Measurements from ENCODE around the gene EML1.
"Not testable (repeated sequence)": the region's sequence is repeated elsewhere in the genome, so short reads cannot be mapped to it uniquely, and the experiment has no call there.

The EML1 gene

DNA sequence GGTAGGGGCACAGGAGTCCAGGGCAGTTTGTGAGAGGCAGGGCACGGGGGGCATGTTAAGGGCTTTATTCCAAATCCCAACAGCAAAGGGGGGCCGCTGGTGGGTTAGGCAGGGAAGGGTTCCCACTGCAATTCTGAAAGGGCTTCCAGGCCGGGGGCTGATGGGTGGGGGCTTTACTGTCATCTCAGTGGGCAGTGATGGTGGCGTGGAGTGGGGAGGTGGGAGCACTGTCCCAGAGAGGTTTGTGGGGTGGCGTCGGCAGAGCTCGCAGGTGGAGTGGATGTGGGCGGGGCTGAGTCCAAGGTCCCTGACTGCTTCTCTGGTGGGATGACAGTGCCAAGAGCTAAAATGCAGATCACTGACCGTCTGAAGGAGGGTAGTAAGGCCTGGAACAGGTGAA, 150.4 kb downstream of the EML1 start:
- DNase-seq: no peak

DNA sequence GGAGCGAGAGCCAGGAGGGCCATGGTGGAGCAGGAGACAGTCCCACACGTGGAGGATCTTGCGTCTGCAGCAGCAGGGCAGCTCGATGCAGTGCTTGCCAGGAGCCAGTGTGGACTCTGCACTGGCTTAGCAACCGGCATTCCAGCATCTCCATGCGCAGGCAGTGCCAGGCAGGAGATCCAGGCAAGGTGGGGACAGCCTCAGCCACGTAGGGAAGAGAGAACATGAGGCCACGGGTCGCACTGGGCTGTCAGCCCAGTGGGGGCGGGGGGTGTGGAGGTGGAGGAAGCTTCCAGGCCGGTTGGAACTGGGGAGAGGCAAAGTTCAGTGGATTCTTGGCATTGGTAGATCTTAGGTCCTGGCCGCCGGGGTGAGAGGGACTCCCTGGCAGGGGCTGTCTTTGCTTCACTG, 151.0 kb downstream of the EML1 start:
- DNase-seq: no peak

DNA sequence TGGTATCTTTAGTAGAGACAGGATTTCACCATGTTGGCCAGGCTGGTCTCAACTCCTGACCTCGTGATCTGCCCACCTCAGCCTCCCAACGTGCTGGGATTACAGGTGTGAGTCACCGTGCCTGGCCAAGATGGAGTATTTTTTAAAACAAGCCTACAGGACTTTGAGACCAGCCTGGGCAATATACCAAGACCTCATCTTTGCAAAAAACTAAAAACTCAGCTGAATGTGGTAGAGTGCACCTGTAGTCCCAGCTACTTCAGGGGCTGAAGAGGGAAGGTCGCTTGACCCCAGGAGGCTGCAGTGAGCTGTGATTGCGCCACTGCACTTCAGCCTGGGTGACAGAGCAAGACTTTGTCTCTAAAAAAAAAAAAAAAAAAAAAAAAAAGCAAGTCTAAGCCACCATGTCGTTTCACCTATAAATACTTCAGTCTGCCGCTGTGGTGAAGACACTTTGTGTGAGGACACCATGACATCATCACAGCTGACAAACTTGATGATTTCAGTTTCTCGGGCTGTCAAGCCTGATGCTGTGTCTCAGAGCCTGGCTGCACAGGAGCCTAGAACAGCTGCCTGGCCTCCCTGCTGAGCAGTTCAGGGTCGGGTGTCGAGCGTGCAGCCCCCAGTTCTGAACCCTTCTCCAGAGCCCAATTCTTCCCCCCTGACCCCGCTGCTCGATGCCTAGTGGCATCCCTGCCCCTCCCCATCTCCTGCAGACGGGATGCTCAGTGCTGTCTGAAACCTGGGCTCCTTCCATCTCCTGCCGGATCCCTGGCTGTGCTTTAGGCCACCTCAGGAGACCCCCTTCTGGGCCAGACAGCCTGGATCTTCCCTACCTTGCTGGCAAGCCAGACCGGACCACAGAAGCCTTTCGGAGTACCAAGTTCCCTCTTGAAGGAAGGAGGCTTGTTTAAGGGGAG, 152.8 kb downstream of the EML1 start:
- DNase-seq: no peak

DNA sequence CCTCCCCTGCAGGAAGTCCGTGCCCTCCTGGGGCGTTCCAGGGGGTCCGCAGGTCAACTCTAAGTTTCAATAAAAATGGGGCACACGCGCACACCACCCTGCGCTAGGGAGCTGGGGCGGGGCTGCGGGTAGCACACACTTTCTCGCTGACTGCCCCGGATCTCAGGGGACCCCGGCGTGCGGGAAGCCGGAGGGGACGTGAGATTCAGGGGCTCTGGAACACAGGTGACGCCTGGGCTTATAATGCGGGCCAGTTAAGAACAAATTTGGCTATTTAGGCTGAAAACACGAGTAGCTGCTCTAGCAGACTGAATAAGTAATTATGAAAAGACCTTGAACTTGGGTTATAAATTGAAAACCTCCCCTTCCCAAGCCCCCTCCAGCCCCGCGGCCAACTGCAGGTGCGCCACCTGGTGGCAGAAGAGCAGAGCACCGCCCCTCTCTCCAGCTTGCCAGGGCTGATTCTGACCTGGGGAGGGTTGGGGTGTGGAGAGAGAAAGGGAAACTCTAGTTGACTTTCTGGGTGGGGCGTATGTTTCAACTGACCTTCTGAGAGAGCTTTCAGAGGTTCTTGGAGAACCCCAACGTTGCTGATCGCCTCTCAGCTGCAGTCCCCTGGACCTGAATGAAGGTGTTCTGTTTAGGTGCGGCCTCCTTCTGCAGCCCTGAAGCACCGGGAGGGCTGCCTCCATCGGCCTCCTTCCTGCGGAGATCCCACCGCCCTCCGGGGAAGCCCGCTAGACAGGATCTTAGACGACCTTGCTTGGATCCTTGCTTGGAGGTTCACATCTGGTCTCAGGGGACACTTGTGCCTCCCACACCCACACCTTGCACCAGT, 153.7 kb downstream of the EML1 start:
- peak; percentile 41 for DNase-seq

DNA sequence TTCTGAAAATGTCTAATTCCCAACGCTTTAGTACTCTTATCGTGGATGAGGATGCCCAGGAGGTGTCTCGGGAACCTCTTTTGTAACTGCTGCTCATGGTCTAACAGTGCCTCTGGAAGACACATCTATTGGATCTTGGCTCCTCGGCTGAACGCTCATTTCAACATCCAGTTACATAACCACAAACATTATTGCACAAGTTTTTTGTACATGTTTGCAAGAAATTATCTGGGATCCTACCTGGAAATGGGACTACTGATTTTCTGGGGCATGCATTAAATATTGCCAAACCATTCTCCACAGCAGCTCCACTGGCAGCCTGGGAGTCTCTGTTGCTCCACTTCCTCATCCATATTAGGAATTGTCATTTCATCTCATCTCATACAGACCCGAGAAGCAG, 154.5 kb downstream of the EML1 start:
- no peak for DNase-seq

DNA sequence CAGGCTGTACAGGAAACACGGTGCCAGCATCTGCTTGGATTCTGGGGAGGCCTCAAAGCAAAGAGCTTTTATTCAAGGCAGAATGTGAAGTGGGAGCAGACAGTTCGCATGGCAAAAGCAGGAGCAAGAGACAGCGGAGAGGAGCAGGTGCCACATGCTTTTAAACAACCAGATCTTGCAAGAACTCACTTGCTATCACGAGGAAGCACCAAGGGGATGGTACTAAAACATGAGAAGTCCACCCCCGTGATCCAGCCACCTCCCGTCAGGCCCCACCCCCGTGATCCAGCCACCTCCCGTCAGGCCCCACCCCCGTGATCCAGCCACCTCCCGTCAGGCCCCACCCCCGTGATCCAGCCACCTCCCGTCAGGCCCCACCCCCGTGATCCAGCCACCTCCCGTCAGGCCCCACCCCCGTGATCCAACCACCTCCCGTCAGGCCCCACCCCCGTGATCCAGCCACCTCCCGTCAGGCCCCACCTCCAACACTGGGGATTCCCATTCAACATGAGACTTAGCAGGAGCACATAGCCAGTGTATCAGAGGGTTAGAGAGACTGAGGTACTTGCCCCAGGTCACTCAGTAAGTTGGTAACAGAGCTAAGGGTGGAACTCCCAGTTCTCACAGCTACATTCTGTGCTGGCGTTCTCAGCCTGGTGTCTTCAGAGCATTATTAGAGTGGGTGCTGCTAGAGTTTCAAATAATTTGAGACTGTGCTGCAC, 156.0 kb downstream of the EML1 start:
- DNase-seq: not testable (repeated sequence)

DNA sequence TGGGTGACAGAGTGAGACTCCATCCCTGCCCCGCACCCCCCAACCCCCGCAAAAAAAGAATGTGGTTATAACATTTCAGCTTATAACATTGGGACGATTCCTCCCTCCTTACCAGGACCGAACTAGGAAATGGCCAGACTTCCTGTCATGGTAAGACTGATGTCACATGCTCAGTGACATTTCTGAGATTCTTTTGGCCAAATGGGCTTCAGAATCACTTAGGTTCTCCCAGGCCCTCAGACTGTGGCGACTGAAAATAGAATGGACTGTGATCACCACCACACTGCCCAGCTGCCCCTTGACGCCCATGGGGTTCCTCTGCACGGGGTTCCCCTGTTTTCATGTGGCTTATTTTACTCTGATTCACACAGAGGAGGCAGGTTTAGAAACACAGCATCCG, 157.0 kb downstream of the EML1 start:
- no peak for DNase-seq

DNA sequence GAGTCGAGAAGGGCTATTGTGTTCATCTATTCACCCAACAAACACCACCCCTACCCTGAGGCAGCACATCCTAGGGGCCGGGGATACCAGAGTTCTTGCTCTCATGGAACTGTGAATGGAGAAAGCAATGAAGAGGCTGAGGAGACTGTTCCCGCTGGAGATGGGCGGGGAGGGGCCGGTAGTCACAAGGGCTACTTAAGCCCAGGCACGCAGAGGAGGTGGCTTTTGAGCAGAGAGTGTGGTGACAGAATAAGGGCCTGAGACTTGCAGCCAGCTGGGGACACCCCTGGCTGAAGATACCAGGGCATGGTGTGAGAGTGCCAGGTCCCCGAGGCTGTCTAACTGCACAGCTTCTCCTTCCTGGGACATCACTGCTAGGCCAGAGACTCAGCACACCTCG, 157.9 kb downstream of the EML1 start:
- DNase-seq: no peak

DNA sequence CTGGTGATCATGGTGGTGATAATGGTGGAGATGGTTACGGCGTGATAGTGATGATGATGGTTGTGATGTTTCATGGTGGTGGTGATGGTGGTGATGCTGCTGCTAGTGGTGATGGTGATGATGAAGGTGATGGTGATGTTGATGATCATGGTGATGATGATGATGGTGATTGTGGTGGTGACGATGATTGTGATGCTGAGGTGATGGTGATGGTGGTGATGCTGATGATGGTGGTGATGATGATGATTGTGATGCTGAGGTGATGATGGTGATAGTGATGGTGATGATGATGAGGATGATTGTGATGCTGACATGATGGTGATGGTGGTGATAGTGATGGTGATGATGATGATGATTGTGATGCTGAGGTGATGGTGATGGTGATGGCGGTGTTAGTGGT, 158.8 kb downstream of the EML1 start:
- no peak for DNase-seq

DNA sequence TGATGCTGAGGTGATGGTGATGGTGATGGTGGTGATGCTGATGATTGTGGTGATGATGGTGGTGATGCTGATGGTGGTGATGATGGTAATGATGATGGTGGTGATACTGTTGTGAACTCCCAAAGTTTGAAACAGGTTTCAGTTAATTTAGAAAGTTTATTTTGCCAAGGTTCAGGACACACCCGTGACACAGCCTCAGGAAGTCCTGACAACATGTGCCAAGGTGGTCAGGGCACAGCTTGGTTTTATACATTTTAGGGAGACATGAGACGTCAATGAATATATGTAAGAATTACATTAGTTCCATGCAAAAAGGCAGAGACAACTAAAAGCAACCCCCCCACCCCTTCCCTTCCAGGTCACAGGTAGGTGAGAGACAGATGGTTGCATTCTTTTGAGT, 159.2 kb downstream of the EML1 start:
- DNase-seq: no peak

DNA sequence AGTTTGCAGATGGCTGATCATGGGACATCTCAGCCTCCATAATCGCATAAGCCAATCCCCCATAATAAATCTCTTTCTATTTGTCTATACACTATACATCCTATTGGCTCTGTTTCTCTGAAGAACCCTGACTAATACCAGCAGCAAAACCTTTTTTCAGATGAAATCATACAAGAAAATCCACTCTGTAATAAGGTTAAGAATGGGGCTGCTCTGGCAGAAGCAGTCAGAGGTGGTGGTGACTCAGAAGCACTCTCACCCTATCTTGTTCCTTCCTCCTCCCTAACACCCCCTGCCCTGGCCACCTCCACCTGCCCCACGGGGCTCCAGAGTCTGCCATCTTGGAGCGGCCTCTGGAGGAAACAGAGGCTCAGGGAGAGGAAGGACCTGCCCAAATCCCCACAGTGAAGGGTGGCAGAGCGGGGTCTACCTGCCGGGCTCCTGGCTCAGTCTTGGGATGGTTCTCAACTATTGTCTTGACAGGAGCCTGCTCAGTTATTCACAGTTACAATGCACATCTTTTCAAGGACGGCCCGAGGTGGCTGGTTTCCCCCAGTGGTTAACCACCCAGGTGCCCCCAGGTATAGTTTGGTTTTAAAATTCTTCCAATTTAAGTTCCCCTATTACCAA, 162.7 kb downstream of the EML1 start:
- no peak for DNase-seq

DNA sequence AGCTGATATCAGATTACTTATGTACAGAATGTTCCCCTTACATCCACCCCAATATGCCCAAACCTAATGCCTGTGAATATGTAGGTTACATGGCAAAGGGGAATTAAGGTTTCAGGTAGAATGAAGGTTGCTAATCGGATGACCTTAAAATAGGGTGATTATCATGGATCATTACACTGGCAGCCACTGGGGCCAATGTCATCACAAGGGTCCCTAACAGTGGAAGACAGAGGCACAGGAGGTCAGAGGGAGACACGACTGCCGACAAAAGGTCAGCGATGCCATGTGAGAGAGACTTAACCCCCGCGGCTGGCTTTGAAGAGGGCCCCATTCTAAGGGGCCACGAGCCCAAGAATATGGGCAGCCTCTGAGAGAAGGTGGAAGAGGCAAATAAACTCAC, 165.2 kb downstream of the EML1 start:
- DNase-seq: no peak

DNA sequence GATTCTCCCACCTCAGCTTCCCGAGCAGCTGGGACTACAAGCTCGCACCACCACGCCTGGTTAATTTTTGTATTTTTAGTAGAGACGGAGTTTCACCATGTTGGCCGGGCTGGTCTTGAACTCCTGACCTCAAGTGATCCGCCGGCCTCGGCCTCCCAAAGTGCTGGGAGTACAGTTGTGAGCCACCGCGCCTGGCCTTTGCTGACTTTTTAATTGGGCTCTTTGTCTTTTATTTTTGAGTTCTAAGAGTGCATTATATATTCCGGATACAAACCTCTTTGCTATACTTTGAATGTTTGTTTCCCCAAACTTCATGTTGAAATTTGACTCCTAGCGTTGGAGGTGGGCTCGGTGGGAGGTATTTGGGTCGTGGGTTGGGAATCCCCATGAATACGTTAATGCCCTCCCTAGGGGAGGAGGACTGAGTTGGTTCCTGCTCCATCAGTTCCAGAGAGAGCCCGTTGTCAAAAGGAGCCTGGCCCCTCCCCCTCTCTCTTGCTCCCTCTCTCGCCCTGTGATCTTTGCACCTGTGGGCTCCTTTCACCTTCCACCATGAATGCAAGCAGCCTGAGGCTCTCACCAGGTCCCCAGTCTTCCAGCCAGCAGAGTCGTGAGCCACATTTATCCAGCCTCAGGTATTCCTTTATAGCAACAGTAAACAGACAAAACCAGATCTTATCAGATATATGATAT, 168.8 kb downstream of the EML1 start:
- no peak for DNase-seq

DNA sequence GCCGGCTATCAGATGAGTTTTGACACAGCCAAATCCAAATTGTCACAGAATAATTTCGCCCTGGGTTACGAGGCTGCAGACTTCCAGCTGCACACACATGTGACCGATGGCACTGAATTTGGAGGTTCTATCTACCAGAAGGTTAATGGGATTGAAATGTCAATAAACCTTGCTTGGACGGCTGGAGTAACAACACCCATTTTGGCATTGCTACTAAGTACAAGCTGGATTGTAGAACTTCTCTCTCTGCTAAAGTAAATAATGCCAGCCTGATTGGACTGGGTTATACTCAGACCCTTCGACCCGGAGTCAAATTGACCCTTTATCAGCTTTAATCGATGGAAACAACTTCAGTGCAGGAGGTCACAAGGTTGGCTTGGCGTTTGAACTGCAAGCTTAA, 171.8 kb downstream of the EML1 start:
- DNase-seq: no peak

DNA sequence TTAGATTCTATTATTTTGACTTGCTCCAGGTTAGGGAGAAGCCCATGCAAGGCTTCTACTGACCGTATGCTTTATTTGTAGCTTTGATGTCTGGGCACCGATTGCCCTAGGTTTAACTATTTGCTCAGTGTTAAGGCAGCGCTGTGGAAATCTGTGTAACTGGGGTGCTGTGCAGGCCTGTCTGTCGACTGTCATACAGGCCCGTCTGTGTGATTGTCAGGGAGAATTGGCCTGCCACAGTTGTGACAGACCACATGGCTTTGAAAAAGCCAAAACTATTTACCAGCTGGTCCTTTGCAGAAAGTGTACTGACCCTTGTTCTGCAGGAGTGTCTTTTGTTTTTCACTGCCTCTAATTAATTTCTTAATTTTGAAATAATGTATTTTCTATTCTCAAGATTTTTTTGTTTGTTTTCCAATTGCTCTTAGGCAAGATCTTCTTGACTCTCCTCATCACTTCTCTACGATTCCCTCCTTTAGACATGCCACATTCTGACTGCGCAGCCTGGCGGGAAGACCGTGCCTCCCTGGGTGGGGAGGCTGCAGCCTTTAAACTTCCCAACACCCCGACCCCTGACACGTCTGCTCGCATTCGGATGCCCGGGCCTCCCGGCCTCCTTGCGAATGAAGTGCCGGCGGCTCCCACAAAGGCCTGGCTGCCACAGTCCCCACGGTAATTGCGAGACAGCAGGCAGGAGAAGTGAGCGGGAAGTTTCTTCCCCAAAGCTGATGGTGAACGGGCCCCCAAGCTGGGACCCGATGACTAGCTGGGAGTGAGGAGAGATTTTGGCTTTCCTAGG, 173.0 kb downstream of the EML1 start:
- no peak for DNase-seq

DNA sequence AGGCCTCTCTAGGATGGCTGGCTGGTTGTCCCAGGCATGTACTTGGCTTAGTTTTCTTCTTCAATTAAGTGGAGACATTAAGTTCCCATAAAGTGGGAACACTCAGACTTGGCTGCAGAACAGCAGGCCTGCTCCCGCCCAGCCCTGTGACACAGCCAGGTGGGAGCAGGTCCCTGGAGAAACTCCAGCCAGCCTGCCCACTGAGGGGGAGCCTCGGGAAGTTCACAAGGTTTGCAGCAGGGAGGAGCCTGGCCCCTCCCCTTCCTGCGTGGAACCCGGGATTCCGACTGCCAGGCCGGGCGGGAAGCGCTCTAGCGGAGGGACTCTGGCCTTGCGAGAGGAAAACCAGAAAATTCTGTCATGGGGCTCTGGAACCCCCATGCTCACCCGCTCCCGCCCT, 173.7 kb downstream of the EML1 start:
- DNase-seq: no peak

DNA sequence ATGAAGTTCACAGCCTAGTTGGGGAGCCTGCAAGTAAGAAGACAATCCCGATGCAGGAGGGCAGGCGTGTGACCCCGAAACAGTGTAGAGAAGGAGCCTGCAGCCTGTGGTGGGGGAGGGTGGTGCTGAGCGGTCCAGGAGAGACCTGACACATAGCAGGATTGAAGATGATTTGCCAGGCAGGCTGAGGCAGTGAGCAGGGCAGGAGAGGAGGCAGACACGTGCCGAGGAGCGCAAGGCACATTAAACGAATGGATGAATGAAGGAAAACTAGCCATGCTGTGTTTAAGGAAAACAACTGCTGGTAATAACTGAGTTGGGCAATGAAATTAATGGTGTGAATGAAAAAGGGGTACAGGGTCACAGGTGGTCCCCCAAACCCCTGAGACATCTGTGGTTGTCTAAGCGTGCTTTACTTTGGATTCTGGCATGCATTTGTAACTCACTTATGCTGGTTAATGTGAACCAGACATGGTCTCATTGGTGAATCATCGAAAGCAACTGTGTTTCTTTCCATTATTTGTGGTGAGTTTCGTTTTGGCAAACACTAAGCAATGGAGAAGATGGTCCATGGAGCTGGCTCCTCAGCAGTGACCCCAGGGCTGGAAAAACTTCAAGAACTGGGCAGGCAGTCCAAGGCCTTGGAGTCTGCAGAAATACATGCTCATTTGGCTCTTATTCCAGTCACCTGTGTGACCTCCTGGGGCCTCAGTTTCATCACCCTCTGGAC, 175.1 kb downstream of the EML1 start:
- no peak for DNase-seq

DNA sequence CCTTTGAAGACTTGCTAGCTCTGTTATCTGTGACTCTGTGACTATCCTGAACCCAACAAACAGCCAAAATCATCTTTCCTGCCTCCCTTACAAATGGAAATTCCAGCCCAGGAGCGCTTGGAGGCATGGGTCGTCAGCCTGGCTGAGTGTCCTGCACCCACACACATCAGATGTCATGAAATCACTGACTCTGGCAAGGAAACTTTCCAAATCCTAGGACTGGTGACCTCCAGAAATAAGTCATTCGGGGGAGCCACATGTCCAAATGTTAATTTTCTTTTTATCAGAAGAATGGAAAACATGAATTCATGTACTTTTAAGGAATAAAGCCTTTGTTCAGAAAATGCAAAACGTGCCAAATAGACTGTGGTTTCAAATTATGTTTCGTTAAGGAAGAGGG, 175.7 kb downstream of the EML1 start:
- DNase-seq: no peak

DNA sequence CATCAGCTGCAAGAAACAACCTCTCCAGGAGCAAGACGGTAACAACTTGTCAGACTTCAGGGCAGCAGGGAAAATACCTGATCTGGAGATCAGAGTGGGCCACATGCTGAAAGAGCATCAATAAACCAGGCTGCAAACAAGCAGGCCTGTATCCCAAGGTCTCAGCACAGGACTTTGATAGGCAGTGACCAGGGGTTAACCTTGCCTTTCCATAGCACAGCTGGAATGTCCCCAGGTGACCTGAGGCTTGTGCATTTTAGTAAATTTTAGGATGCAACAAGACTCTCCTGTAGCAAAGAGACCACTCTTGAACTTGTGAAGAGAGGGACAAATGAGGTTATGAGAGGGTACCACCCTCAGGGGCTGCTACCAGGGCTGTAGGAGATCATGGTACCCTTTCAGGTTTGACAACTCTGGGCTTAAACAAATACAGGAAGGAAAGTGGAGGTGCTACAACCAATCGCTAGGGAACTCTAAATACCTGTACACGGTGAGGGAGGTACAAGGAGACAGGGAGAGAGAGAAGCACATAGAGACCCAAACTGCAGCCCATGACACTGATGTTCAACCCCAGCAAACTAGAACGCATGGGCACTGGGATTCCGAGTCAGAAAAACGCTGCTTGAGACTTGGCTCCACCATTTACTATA, 176.6 kb downstream of the EML1 start:
- DNase-seq: no peak

All from hematopoietic multipotent progenitor cell treated with erythropoietin and hydrocortisone succinate and interleukin-3 and kit ligand, for 8 days (in vitro differentiated cells).